ENCODE results near the gene LRRTM4. TPM values are rescaled to one million over a fixed set of nuclear protein-coding genes. Genes with fewer than 3 reads are reported as not detected.
A peak's percentile ranks its signal among the peaks of the same experiment; 100 is the strongest.

The LRRTM4 gene
- total RNA-seq, 1 donor from 2014 or later, result 18.6 TPM

- TF ChIP-seq CTCF (IDR thresholded peaks at IDR 0.05; ENCODE audit: partially characterized antibody, unreplicated experiment), result no peak
- no peaks in the 10 kb centered on the region for H3K4me1 Mint-ChIP-seq (ENCODE audit: low read depth, unreplicated experiment)
- H3K27me3 Mint-ChIP-seq (ENCODE audit: unreplicated experiment), result no peaks in the 10 kb centered on the region
- H3K9me3 Mint-ChIP-seq (ENCODE audit: unreplicated experiment), result no peaks in the 10 kb centered on the region
- no peaks in the 10 kb centered on the region for H3K36me3 Mint-ChIP-seq (ENCODE audit: unreplicated experiment)
- H3K4me3 Mint-ChIP-seq (ENCODE audit: unreplicated experiment), result no peak overlapping the region
- no peak for DNase-seq
- no peak overlapping the region for H3K27ac Mint-ChIP-seq (ENCODE audit: unreplicated experiment)
Measured at GRCh38 chr2:77322431-77322830, 199.7 kb downstream of the LRRTM4 start.

- DNase-seq, result no peak
- H3K4me1 Mint-ChIP-seq (ENCODE audit: low read depth, unreplicated experiment), result peaks cover 2% of the 10 kb centered on the region
- no peaks in the 10 kb centered on the region for H3K27me3 Mint-ChIP-seq (ENCODE audit: unreplicated experiment)
- no peaks in the 10 kb centered on the region for H3K9me3 Mint-ChIP-seq (ENCODE audit: unreplicated experiment)
- TF ChIP-seq CTCF (IDR thresholded peaks at IDR 0.05; ENCODE audit: partially characterized antibody, unreplicated experiment), result no peak
- H3K4me3 Mint-ChIP-seq (ENCODE audit: unreplicated experiment), result no peak overlapping the region
- H3K36me3 Mint-ChIP-seq (ENCODE audit: unreplicated experiment), result no peaks in the 10 kb centered on the region
- no peak overlapping the region for H3K27ac Mint-ChIP-seq (ENCODE audit: unreplicated experiment)
Measured at GRCh38 chr2:77314721-77315120, 207.5 kb downstream of the LRRTM4 start.

DNA sequence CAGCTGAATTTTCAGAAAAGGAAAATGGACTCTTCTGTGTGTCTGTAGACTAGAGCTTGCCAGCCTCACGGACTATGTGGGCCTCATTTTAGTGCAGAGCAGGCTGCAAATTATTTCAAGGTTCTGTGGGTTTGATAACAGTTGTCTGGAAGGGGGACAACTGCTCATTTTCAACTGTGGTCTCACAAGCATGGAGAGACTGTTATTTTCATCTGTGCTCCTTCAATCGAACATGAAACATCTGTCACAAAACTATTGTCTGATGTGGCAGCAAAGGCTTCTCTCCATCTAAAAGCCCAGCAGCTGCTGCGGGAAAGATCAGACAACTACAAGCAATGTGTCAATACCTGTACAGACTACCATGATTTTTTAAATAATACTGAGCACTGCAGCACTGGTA, 211.8 kb downstream of the LRRTM4 start:
- Mint-ChIP-seq H3K4me3 (ENCODE audit: unreplicated experiment) (no peak overlapping the region), H3K27me3 (ENCODE audit: unreplicated experiment) (no peaks in the 10 kb centered on the region), H3K9me3 (ENCODE audit: unreplicated experiment) (no peaks in the 10 kb centered on the region), H3K36me3 (ENCODE audit: unreplicated experiment) (no peaks in the 10 kb centered on the region), H3K27ac (ENCODE audit: unreplicated experiment) (peak overlapping the region; percentile 55), H3K4me1 (ENCODE audit: low read depth, unreplicated experiment) (peaks cover 10% of the 10 kb centered on the region)
- TF ChIP-seq CTCF (IDR thresholded peaks at IDR 0.05; ENCODE audit: partially characterized antibody, unreplicated experiment), result no peak
- DNase-seq, result no peak

GRCh38 chr2:77309725-77310124, 212.5 kb downstream of the LRRTM4 start:
- no peak overlapping the region for H3K27ac Mint-ChIP-seq (ENCODE audit: unreplicated experiment)
- DNase-seq, result no peak
- H3K27me3 Mint-ChIP-seq (ENCODE audit: unreplicated experiment), result no peaks in the 10 kb centered on the region
- TF ChIP-seq CTCF (IDR thresholded peaks at IDR 0.05; ENCODE audit: partially characterized antibody, unreplicated experiment), result no peak
- no peaks in the 10 kb centered on the region for H3K36me3 Mint-ChIP-seq (ENCODE audit: unreplicated experiment)
- H3K4me3 Mint-ChIP-seq (ENCODE audit: unreplicated experiment), result no peak overlapping the region
- H3K4me1 Mint-ChIP-seq (ENCODE audit: low read depth, unreplicated experiment), result peaks cover 10% of the 10 kb centered on the region
- no peaks in the 10 kb centered on the region for H3K9me3 Mint-ChIP-seq (ENCODE audit: unreplicated experiment)

- H3K36me3 Mint-ChIP-seq (ENCODE audit: unreplicated experiment), result no peaks in the 10 kb centered on the region
- H3K9me3 Mint-ChIP-seq (ENCODE audit: unreplicated experiment), result no peaks in the 10 kb centered on the region
- no peak for DNase-seq
- no peak for TF ChIP-seq CTCF (IDR thresholded peaks at IDR 0.05; ENCODE audit: partially characterized antibody, unreplicated experiment)
- no peaks in the 10 kb centered on the region for H3K27me3 Mint-ChIP-seq (ENCODE audit: unreplicated experiment)
- H3K4me1 Mint-ChIP-seq (ENCODE audit: low read depth, unreplicated experiment), result peaks cover 7% of the 10 kb centered on the region
- no peak overlapping the region for H3K4me3 Mint-ChIP-seq (ENCODE audit: unreplicated experiment)
- no peak overlapping the region for H3K27ac Mint-ChIP-seq (ENCODE audit: unreplicated experiment)
Measured at GRCh38 chr2:77301441-77301840, 220.7 kb downstream of the LRRTM4 start.

All from glutamatergic neuron (in vitro differentiated cells).